SK-N-SH treated with all-trans-retinoic acid at 6 μM for 48 hours (cell line): ENCODE data around the gene BMP15.

Source experiments
- ATAC-seq: fragments of 200-7000 bp; cut with Tn5 transposase; 3 replicates; pipeline ENCODE4 v1.9.1; 2020; ENCODE audit warnings: mild to moderate bottlenecking, moderate library complexity
- ARNTL ChIP-seq: fragments of 450-650 bp; formaldehyde crosslinking; IDR thresholded peaks from 2 replicates; pipeline ENCODE4 v1.5.0; 2020; ENCODE audit warnings: low read depth, mild to moderate bottlenecking, moderate library complexity, borderline replicate concordance
- BACH2 ChIP-seq: fragments of 250-450 bp; sonication (Bioruptor Pico); IDR thresholded peaks from 2 replicates; pipeline ENCODE4 v1.9.0; 2021; ENCODE audit warnings: mild to moderate bottlenecking, borderline replicate concordance
- CREB5 ChIP-seq: fragments of 250-450 bp; sonication (Bioruptor Pico); IDR thresholded peaks from 2 replicates; pipeline ENCODE4 v1.5.1; 2020; ENCODE audit warnings: low read depth, mild to moderate bottlenecking, moderate library complexity
- CSDC2 ChIP-seq: fragments of 250-450 bp; sonication (Bioruptor Pico); IDR thresholded peaks from 2 replicates; pipeline ENCODE4 v1.5.0; 2020; ENCODE audit warnings: mild to moderate bottlenecking, moderate library complexity
- CSRNP3 ChIP-seq: fragments of 250-450 bp; sonication (Bioruptor Pico); IDR thresholded peaks from 2 replicates; pipeline ENCODE4 v1.5.1; 2021; ENCODE audit warnings: mild to moderate bottlenecking, moderate library complexity
- ESRRG ChIP-seq: fragments of 250-450 bp; sonication (Bioruptor Pico); IDR thresholded peaks from 2 replicates; pipeline ENCODE4 v1.6.1; 2021; ENCODE audit warnings: mild to moderate bottlenecking
- GLIS3 ChIP-seq: fragments of 250-450 bp; sonication (Bioruptor Pico); IDR thresholded peaks from 2 replicates; pipeline ENCODE4 v1.5.0; 2020; ENCODE audit warnings: mild to moderate bottlenecking, moderate library complexity
- ISL1 ChIP-seq: fragments of 250-450 bp; sonication (Bioruptor Pico); IDR thresholded peaks from 2 replicates; pipeline ENCODE4 v2.1.2; 2022; ENCODE audit warnings: mild to moderate bottlenecking, moderate library complexity
- OSR1 ChIP-seq: fragments of 250-450 bp; sonication (Bioruptor Pico); IDR thresholded peaks from 2 replicates; pipeline ENCODE4 v1.8.0; 2022; ENCODE audit warnings: moderate library complexity, mild to moderate bottlenecking, inconsistent platforms
- PATZ1 ChIP-seq: fragments of 250-450 bp; sonication (Bioruptor Pico); IDR thresholded peaks from 2 replicates; pipeline ENCODE4 v1.8.0; 2020; ENCODE audit warnings: mild to moderate bottlenecking, moderate library complexity, borderline replicate concordance
- POU6F1 ChIP-seq: fragments of 250-450 bp; sonication (Bioruptor Pico); IDR thresholded peaks from 2 replicates; pipeline ENCODE4 v1.8.0; 2021; ENCODE audit warnings: low read depth, mild to moderate bottlenecking, moderate library complexity, borderline replicate concordance
- PPARA ChIP-seq: fragments of 250-450 bp; sonication (Bioruptor Pico); IDR thresholded peaks from 2 replicates; pipeline ENCODE4 v1.5.0; 2020; ENCODE audit warnings: mild to moderate bottlenecking, borderline replicate concordance
- RARB ChIP-seq: fragments of 250-450 bp; sonication (Bioruptor Pico); IDR thresholded peaks from 2 replicates; pipeline ENCODE4 v1.8.0; 2021; ENCODE audit warnings: mild to moderate bottlenecking, moderate library complexity
- SNAI2 ChIP-seq: fragments of 250-450 bp; sonication (Bioruptor Pico); IDR thresholded peaks from 2 replicates; pipeline ENCODE4 v1.5.0; 2020; ENCODE audit warnings: mild to moderate bottlenecking, moderate library complexity
- TCF4 ChIP-seq: fragments of 250-450 bp; sonication (Bioruptor Pico); IDR thresholded peaks from 2 replicates; pipeline ENCODE4 v1.8.0; 2021; ENCODE audit warnings: mild to moderate bottlenecking, moderate library complexity, borderline replicate concordance
- TOX ChIP-seq: fragments of 250-450 bp; sonication (Bioruptor Pico); IDR thresholded peaks from 2 replicates; pipeline ENCODE4 v1.8.0; 2021; ENCODE audit warnings: mild to moderate bottlenecking, moderate library complexity, borderline replicate concordance
- TSHZ2 ChIP-seq: fragments of 250-450 bp; sonication (Bioruptor Pico); IDR thresholded peaks from 2 replicates; pipeline ENCODE4 v1.5.0; 2020; ENCODE audit warnings: mild to moderate bottlenecking, moderate library complexity
- ZC3H10 ChIP-seq: fragments of 250-450 bp; sonication (Bioruptor Pico); IDR thresholded peaks from 2 replicates; pipeline ENCODE4 v1.5.1; 2021; ENCODE audit warnings: mild to moderate bottlenecking, moderate library complexity
- ZFP3 ChIP-seq: fragments of 250-450 bp; sonication (Bioruptor Pico); IDR thresholded peaks from 2 replicates; pipeline ENCODE4 v1.5.0; 2020; ENCODE audit warnings: mild to moderate bottlenecking, moderate library complexity
- ZFP30 ChIP-seq: fragments of 450-650 bp; formaldehyde crosslinking; IDR thresholded peaks from 2 replicates; pipeline ENCODE4 v1.5.0; 2022; ENCODE audit warnings: mild to moderate bottlenecking, moderate library complexity
- ZNF70 ChIP-seq: fragments of 450-650 bp; formaldehyde crosslinking; IDR thresholded peaks from 2 replicates; pipeline ENCODE4 v1.5.0; 2020; ENCODE audit warnings: mild to moderate bottlenecking, moderate library complexity
- ZNF8 ChIP-seq: fragments of 450-650 bp; formaldehyde crosslinking; IDR thresholded peaks from 2 replicates; pipeline ENCODE4 v1.5.0; 2020; ENCODE audit warnings: mild to moderate bottlenecking, moderate library complexity

The BMP15 gene

GRCh38 chrX:50952406-50952805, 41.9 kb downstream of the BMP15 start:
- no peak for TF ChIP-seq ZFP30 (CRISPR knock-in tag)
- no peak for TF ChIP-seq RARB
- no peak for TF ChIP-seq ZC3H10 (CRISPR knock-in tag)
- no peak for TF ChIP-seq PPARA (CRISPR knock-in tag)
- no peak for TF ChIP-seq TOX (CRISPR knock-in tag)
- no peak for TF ChIP-seq ISL1 (CRISPR knock-in tag)
- no peak for TF ChIP-seq SNAI2 (CRISPR knock-in tag)
- TF ChIP-seq CSRNP3 (CRISPR knock-in tag): no peak
- no peak for TF ChIP-seq ARNTL (CRISPR knock-in tag)
- TF ChIP-seq POU6F1: no peak
- TF ChIP-seq ZNF8: no peak
- no peak for TF ChIP-seq OSR1
- TF ChIP-seq CSDC2 (CRISPR knock-in tag): no peak
- no peak for TF ChIP-seq PATZ1 (CRISPR knock-in tag)
- no peak for TF ChIP-seq ZNF70
- no peak for TF ChIP-seq BACH2 (CRISPR knock-in tag)
- no peak for TF ChIP-seq GLIS3 (CRISPR knock-in tag)
- no peak for TF ChIP-seq ESRRG (CRISPR knock-in tag)
- no peak for TF ChIP-seq CREB5 (CRISPR knock-in tag)
- TF ChIP-seq, all 23 proteins: peak for 0
- ATAC-seq: no peak

- ATAC-seq: no peak
- TF ChIP-seq OSR1 (no peak), ISL1 (CRISPR knock-in tag) (no peak), RARB (no peak), TCF4 (no peak), ZNF8 (no peak), PATZ1 (CRISPR knock-in tag) (no peak), PPARA (CRISPR knock-in tag) (no peak), CSRNP3 (CRISPR knock-in tag) (no peak), CSDC2 (CRISPR knock-in tag) (no peak), BACH2 (CRISPR knock-in tag) (no peak), TSHZ2 (CRISPR knock-in tag) (no peak), CREB5 (CRISPR knock-in tag) (no peak), ZC3H10 (CRISPR knock-in tag) (no peak), POU6F1 (no peak), ARNTL (CRISPR knock-in tag) (no peak), ESRRG (CRISPR knock-in tag) (no peak), ZFP3 (CRISPR knock-in tag) (no peak), ZFP30 (CRISPR knock-in tag) (no peak)
These were observed 43.3 kb downstream of the BMP15 start for GRCh38 chrX:50953832-50954231.
